Muscle layer of colon (tissue), 2 donors: ENCODE results near the gene COPS7A.

Experiments
- H3K27ac ChIP-seq: one replicate; pipeline ENCODE4 v1.7.0; 2013; ENCODE audit warnings: low read depth, mild to moderate bottlenecking, low read length, moderate library complexity
- H3K27me3 ChIP-seq, 2 donors: one replicate each; pipeline ENCODE4 v1.7.0; 2013; ENCODE audit warnings: low read length in 2 of 2, mild to moderate bottlenecking in 2 of 2; ENCODE audit not compliant: insufficient read depth in 2 of 2, control insufficient read depth in 1 of 2
- H3K36me3 ChIP-seq: one replicate; pipeline ENCODE4 v1.7.0; 2013; ENCODE audit warnings: mild to moderate bottlenecking, low read length; ENCODE audit not compliant: insufficient read depth
- H3K4me1 ChIP-seq: one replicate; pipeline ENCODE4 v1.7.0; 2013; ENCODE audit warnings: mild to moderate bottlenecking, low read length; ENCODE audit not compliant: insufficient read depth
- H3K4me3 ChIP-seq, 2 donors: one replicate each; pipeline ENCODE4 v1.7.0; 2013; ENCODE audit warnings: low read length in 2 of 2, low read depth in 1 of 2, mild to moderate bottlenecking in 1 of 2, moderate library complexity in 1 of 2
- H3K9ac ChIP-seq: one replicate; pipeline ENCODE4 v1.7.0; 2013; ENCODE audit warnings: low read length
- H3K9me3 ChIP-seq: one replicate; pipeline ENCODE4 v1.7.0; 2013; ENCODE audit warnings: mild to moderate bottlenecking, low read length
- donor health status: abdominal sarcoma.
- donor health status: Adenocarcinoma of cecum.

COPS7A gene, protein sequence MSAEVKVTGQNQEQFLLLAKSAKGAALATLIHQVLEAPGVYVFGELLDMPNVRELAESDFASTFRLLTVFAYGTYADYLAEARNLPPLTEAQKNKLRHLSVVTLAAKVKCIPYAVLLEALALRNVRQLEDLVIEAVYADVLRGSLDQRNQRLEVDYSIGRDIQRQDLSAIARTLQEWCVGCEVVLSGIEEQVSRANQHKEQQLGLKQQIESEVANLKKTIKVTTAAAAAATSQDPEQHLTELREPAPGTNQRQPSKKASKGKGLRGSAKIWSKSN

DNA sequence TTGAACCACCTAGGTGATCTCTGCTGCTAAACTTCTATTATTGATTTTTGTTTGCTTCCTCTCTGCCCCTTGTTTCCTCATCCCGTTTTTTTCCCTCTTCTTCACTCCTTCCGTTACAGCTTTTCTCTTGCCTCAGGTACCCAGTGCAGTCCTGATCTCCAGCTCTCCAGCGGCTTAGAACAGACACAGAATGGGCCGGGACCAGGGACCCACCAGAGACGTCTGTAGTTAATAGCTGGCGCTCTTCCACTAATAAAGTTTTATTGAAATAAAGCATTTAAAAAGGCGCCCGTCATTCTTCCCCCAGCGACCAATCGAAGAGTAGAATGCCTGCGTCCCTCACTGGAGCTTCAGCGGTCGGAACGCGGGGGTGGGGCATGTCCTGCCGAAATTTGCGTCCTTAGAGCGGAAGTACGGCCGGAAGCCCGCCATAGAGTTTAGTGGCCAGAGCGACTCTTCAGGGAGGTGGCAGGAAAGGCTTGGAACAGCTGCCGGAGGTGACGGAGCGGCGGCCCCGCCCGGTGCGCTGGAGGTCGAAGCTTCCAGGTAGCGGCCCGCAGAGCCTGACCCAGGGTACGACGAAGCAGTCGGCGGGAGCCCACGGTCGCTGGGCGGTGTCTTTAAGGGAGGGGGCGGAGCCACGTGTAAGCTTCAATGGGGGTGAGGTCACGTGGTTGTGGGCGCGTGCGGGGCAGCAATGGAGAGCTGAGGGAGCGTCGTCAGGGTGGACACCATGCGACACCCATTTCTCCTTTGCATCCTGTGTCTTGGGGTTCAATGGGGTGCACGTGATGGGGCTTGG lies at the start of gene COPS7A:
TSS of gene COPS7A (plus strand) at position 440 of the 802 bp plus-strand sequence. CDS start 611 bp downstream, outside the sequence.
- H3K36me3 ChIP-seq: peaks cover 19% of the 10 kb centered on the region
- H3K4me3 ChIP-seq: peak within 1 kb of the TSS; percentile 52 to 64
- H3K9me3 ChIP-seq: no peaks in the 10 kb centered on the region
- peak within 1 kb of the TSS; percentile 28 for H3K9ac ChIP-seq
- H3K4me1 ChIP-seq: peaks cover 14% of the 10 kb centered on the region
- H3K27me3 ChIP-seq: no peaks in the 10 kb centered on the region
- peak within 1 kb of the TSS; percentile 70 for H3K27ac ChIP-seq

DNA sequence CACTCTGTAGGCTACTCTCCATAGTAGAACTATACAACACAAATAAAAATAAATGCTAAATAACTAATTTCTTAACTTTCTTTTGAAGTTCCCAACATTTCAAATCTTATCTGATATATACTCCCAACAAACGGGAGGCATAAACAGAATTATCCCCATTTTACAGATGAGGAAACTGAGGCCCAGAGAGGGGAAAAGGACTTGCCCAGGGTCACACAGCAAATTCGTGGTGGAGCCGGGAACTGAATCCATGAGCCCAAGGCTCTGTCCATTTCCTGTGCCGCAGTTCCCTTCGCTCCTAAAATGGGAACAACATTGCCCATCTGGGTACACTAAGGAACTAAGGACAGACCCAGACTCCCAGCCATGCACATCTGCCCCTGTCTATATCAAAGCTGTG lies 46.9 kb upstream of the COPS7A start:
- no peak overlapping the region for H3K4me3 ChIP-seq
- no peaks in the 10 kb centered on the region for H3K4me1 ChIP-seq
- no peak overlapping the region for H3K9ac ChIP-seq
- peaks cover 77% of the 10 kb centered on the region for H3K36me3 ChIP-seq
- H3K27ac ChIP-seq: no peak overlapping the region
- H3K27me3 ChIP-seq: no peaks in the 10 kb centered on the region
- H3K9me3 ChIP-seq: no peaks in the 10 kb centered on the region

- no peaks in the 10 kb centered on the region for H3K9me3 ChIP-seq
- no peaks in the 10 kb centered on the region for H3K27me3 ChIP-seq
- peaks cover 5% of the 10 kb centered on the region for H3K36me3 ChIP-seq
- H3K4me3 ChIP-seq: no peak overlapping the region
- no peak overlapping the region for H3K27ac ChIP-seq
- H3K4me1 ChIP-seq: peaks cover 20% of the 10 kb centered on the region
- H3K9ac ChIP-seq: no peak overlapping the region
Measured at GRCh38 chr12:6684609-6685008, 39.2 kb upstream of the COPS7A start.

DNA sequence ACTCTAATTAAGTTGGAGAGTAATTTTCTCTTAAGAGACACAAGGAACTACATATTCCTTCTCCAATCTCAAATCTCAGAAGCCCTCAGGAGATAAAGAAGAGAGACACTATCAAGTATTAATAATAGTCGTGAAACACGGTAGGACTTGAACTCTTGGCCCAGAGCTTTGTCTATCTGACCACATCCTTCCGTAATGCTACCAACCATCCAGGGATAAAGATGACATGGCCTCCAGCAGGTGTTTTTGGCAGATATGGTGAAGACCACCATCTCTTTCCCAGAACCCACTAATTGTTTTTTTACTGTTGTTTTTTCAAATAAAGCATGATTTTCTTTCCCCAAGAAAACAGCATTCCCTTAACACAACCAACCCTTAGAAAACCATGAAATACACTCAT lies 38.0 kb upstream of the COPS7A start:
- no peak overlapping the region for H3K27ac ChIP-seq
- peaks cover 3% of the 10 kb centered on the region for H3K36me3 ChIP-seq

DNA sequence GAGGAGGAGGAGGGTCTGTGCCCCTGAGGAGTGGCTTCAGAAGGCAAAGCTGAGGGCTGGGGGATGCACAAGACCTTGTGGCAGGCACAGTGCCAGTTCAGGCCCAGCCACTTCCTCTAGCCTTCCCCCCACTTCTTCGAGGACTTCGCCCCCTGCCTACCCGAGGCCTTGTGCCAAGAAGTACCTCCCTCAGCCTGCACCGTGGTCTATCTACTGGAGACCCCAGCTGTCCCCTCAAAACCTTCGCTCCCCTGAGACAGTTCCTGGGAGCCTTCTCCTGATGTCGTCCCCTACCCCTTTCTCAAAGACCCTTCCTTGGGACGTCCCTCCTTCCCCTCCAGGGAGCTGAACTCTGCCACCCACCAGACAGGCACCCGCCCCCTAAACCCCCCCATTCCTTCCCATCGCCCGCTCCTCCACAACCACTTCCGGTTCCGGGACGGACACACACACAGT lies 35.3 kb upstream of the COPS7A start:
- Histone ChIP-seq H3K27ac (peak overlapping the region; percentile 95), H3K27me3 (no peaks in the 10 kb centered on the region), H3K9ac (peak overlapping the region; percentile 96), H3K36me3 (peaks cover 3% of the 10 kb centered on the region), H3K4me3 (peak overlapping the region; percentile 35 to 68), H3K9me3 (no peaks in the 10 kb centered on the region), H3K4me1 (peaks cover 27% of the 10 kb centered on the region)

More for the DNA sequence above, 38.0 kb upstream of the COPS7A start:
- no peaks in the 10 kb centered on the region for H3K9me3 ChIP-seq
- no peaks in the 10 kb centered on the region for H3K27me3 ChIP-seq
- H3K4me1 ChIP-seq: peaks cover 27% of the 10 kb centered on the region
- H3K4me3 ChIP-seq: no peak overlapping the region
- no peak overlapping the region for H3K9ac ChIP-seq

- H3K27ac ChIP-seq: peak within 1 kb of the TSS; percentile 95
- H3K4me3 ChIP-seq: peak within 1 kb of the TSS; percentile 35 to 68
- H3K9ac ChIP-seq: peak within 1 kb of the TSS; percentile 96
- H3K36me3 ChIP-seq: no peaks in the 10 kb centered on the region
- H3K27me3 ChIP-seq: no peaks in the 10 kb centered on the region
- peaks cover 27% of the 10 kb centered on the region for H3K4me1 ChIP-seq
- H3K9me3 ChIP-seq: no peaks in the 10 kb centered on the region
Measured at GRCh38 chr12:6688999-6689882, 34.6 kb upstream of the COPS7A start, which contains the start of gene ZNF384. TSS of gene ZNF384 (minus strand) at chr12:6689375. CDS start at chr12:6679520, 9,855 bp downstream.

DNA sequence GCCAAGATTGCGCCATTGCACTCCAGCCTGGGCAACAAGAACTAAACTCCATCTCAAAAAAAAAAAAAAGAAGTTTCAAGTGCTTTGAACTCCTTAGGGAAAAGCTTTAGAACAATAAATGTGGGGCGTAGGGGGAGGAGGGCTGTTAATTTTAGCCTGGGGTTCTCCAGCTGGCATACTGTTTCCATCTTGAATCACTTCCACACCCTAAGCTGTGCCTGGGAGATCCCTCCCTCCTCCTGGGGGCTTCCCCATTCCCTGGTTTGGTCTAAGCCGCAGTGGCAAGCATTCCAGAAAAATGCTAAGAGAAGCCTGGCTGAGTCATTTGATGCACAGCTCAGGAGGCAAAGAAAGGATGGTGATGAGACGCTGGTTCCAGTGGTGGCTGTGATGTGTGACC lies 32.4 kb upstream of the COPS7A start:
- no peak overlapping the region for H3K27ac ChIP-seq
- H3K4me1 ChIP-seq: peaks cover 27% of the 10 kb centered on the region

DNA sequence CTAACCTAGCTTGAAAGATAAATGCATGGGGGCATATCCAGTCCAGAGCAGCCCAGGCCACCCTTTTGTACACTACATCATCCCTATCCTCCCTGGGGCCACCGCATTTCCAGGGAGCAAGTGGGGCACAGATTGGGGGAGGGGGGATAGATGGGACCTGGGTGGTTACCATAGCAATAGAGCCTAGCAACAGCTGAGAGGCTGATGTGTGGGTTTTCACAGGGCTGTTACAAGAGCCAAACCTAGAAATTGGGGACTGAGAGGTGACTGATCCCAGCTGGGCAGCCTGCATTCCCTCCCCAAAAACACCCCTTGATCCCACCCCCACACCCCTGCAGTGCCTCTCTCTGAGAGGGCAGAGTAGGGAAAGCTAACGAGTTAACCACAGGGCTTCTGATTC lies 31.0 kb upstream of the COPS7A start:
- Histone ChIP-seq H3K27ac (no peak overlapping the region), H3K4me1 (peaks cover 14% of the 10 kb centered on the region), H3K36me3 (no peaks in the 10 kb centered on the region), H3K4me3 (no peak overlapping the region), H3K9me3 (no peaks in the 10 kb centered on the region), H3K27me3 (peaks cover 0 to 14% of the 10 kb centered on the region in 2 donors), H3K9ac (no peak overlapping the region)

More for the DNA sequence above, 32.4 kb upstream of the COPS7A start:
- peaks cover 0 to 6% of the 10 kb centered on the region in 2 donors for H3K27me3 ChIP-seq
- H3K9ac ChIP-seq: no peak overlapping the region
- no peaks in the 10 kb centered on the region for H3K9me3 ChIP-seq
- no peaks in the 10 kb centered on the region for H3K36me3 ChIP-seq
- H3K4me3 ChIP-seq: no peak overlapping the region

DNA sequence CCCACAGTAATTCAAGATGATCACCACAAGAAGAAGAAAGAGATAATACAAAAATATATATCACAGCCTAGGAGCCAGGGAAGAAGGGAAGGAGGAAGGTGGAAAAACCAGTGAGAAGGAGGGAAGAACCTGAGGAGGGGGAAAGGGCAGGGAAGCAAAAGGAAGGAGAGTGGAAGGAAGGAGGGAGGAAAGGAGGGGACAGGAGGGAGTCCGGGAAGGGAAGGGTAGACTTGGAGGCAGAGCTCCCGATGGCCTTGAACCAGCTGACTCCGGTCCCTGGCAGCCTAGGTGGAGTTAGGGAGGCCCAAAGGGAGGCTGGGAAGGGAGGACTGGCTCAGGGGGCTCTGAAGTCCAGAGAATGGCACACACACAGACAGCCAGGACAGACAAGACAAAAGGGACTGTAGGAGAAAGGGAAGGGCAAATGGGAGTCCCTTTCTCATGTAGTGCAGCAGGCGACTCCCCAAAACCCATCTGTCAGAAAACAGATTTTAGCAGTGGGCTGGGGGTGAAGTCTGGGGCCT lies 30.0 kb upstream of the COPS7A start:
- H3K27me3 ChIP-seq: peaks cover 4 to 23% of the 10 kb centered on the region in 2 donors
- no peak overlapping the region for H3K27ac ChIP-seq
- H3K4me1 ChIP-seq: peaks cover 7% of the 10 kb centered on the region

DNA sequence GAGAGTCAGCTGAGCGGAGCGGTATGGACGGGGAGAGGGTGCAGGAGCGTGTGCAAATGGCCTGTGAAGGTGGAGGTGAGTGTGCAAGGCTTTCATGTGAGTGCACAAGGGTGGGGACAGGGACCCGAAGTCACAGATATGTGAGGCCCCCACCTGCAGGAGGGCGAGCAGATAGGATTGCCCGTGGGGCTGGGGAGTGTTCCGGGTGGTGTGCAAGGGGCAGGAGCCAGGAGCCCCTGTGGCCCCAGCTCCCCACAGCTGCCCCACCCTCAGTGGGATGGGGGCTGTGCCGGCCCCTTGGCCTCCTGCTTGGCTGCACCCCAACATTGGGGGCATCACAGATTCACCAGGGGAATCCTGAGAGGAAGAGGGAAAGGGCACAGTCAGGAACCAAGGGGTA lies 29.1 kb upstream of the COPS7A start:
- no peaks in the 10 kb centered on the region for H3K36me3 ChIP-seq
- H3K4me1 ChIP-seq: peaks cover 7% of the 10 kb centered on the region
- no peak overlapping the region for H3K9ac ChIP-seq
- H3K27me3 ChIP-seq: peaks cover 4 to 32% of the 10 kb centered on the region in 2 donors
- no peak overlapping the region for H3K4me3 ChIP-seq
- H3K9me3 ChIP-seq: no peaks in the 10 kb centered on the region
- no peak overlapping the region for H3K27ac ChIP-seq

More for the DNA sequence above, 30.0 kb upstream of the COPS7A start:
- H3K36me3 ChIP-seq: no peaks in the 10 kb centered on the region
- H3K9me3 ChIP-seq: no peaks in the 10 kb centered on the region
- H3K4me3 ChIP-seq: no peak overlapping the region
- H3K9ac ChIP-seq: no peak overlapping the region
